Heart left ventricle (tissue), 13 donors: ENCODE measurements around the gene FLII.

Experiments
- POLR2A ChIP-seq, 2 donors: fragments of 450-650 bp; IDR thresholded peaks; one replicate each; pipeline ENCODE4 v1.6.1; 2017; ENCODE audit warnings: antibody characterized with exemption in 2 of 2, mild to moderate bottlenecking in 2 of 2, moderate library complexity in 2 of 2
- TF ChIP-seq, protein P1 (sequence below), 12 donors: fragments of 200-600 bp; sonication (generic) in 4 of 12; IDR thresholded peaks; one replicate each; pipeline versions ENCODE4 v1.5.0 to v1.8.0; 2018 to 2022; ENCODE audit warnings: antibody characterized with exemption in 12 of 12, mild to moderate bottlenecking in 5 of 12
- donor health status: ischemic (EF 13 %, LVEDD 7.1; RV severe dilation, severe dysfunction).
- donor health status: DM: no; HTN: yes; CAD: no.
- donor health status: DM: no; HTN: no; CAD: no.
- donor health status: ischemic (EF 25% LVEDD 6.9; RV normal size, moderate dysfunction).
- donor health status: ischemic (EF 25% LVEDD 5.7; RV mildly dilated, moderate dysfunction).
- donor health status: ischemic (EF 35%, LVEDD 5.7; RV mildly dilated, moderate dysfunction).
- donor health status: nonischemic (EF 11% LVEDD 7.7; RV severe dilation, severe dysfunction).
- donor health status: DM: yes; HTN: yes; CAD: no.
- donor health status: PGD.
- donor health status: ischemic (EF 29% LVEDD 5.4; RV normal size, mild dysfunction).
- donor health status: nonischemic (EF 23%, LVEDD 6.1; RV moderate dilation, normal function).

GRCh38 chr17:18291718-18292540 lies 33.4 kb upstream of the FLII start:
- TF ChIP-seq, protein P1, sequence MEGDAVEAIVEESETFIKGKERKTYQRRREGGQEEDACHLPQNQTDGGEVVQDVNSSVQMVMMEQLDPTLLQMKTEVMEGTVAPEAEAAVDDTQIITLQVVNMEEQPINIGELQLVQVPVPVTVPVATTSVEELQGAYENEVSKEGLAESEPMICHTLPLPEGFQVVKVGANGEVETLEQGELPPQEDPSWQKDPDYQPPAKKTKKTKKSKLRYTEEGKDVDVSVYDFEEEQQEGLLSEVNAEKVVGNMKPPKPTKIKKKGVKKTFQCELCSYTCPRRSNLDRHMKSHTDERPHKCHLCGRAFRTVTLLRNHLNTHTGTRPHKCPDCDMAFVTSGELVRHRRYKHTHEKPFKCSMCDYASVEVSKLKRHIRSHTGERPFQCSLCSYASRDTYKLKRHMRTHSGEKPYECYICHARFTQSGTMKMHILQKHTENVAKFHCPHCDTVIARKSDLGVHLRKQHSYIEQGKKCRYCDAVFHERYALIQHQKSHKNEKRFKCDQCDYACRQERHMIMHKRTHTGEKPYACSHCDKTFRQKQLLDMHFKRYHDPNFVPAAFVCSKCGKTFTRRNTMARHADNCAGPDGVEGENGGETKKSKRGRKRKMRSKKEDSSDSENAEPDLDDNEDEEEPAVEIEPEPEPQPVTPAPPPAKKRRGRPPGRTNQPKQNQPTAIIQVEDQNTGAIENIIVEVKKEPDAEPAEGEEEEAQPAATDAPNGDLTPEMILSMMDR (IDR thresholded peaks at IDR 0.05) = no peak
- no peak for TF ChIP-seq POLR2A (IDR thresholded peaks at IDR 0.05)
